Activated CD8-positive, alpha-beta T cell treated with anti-CD3 and anti-CD28 coated beads, Interleukin-2, amount 10 ng/mL, durations not matched to agents 7 days and 5 days (primary cell): Measurements from ENCODE around the gene ZDHHC24. TPM values are rescaled to one million over a fixed set of nuclear protein-coding genes. Genes with fewer than 3 reads are reported as not detected.

Experiments
- ATAC-seq: fragments of 150-1000 bp; cut with Tn5 transposase; one replicate; pipeline ENCODE4 v1.10.0; 2021; ENCODE audit warnings: moderate library complexity
- CTCF ChIA-PET: fragments of 350-600 bp; sonication (Branson Sonifier 250); formaldehyde crosslinking; loops from one replicate; lab custom pipeline; 2021; ENCODE audit warnings: antibody characterized with exemption; lab: Charles Lee
- POLR2A ChIA-PET: fragments of 350-600 bp; sonication (Branson Sonifier 250); formaldehyde crosslinking; loops from one replicate; lab custom pipeline; 2021; ENCODE audit warnings: antibody characterized with exemption; lab: Charles Lee
- DNase-seq: peaks from one replicate; pipeline ENCODE4 v3.0.0-alpha.2; 2020
- H3K27ac Mint-ChIP-seq: one replicate; pipeline ENCODE4 v1.8.0; 2021; ENCODE audit warnings: mild to moderate bottlenecking, mixed read lengths
- H3K27me3 Mint-ChIP-seq: one replicate; pipeline ENCODE4 v1.8.0; 2021; ENCODE audit warnings: low read depth, mixed read lengths
- H3K36me3 Mint-ChIP-seq: one replicate; pipeline ENCODE4 v1.8.0; 2021; ENCODE audit warnings: low read depth, mixed read lengths
- H3K4me1 Mint-ChIP-seq: one replicate; pipeline ENCODE4 v1.8.0; 2021; ENCODE audit warnings: low read depth, mixed read lengths
- H3K4me3 Mint-ChIP-seq: one replicate; pipeline ENCODE4 v1.8.0; 2021; ENCODE audit warnings: mild to moderate bottlenecking, mixed read lengths
- H3K9me3 Mint-ChIP-seq: one replicate; pipeline ENCODE4 v1.8.0; 2022; ENCODE audit warnings: mixed read lengths; ENCODE audit not compliant: insufficient read depth
- total RNA-seq, 2 experiments: library from RNA; stranded (reverse); gene quantifications; one replicate each; pipeline ENCODE4 v1.2.3, GENCODE V29; 2021

Gene ZDHHC24
- total RNA-seq, 2 experiments from 2014 or later: 15.5 to 15.9 TPM

GRCh38 chr11:66494458-66494857, 51.4 kb downstream of the ZDHHC24 start:
- ATAC-seq: no peak
- H3K4me1 Mint-ChIP-seq: no peaks in the 10 kb centered on the region
- no peaks in the 10 kb centered on the region for H3K27me3 Mint-ChIP-seq
- H3K27ac Mint-ChIP-seq: no peak overlapping the region
- POLR2A ChIA-PET: interaction anchor here (1.5 kb wide), 1 partner anchor 350 kb away, joined by 4 read pairs; no protein-coding TSS in a partner anchor
- DNase-seq: no peak
- H3K9me3 Mint-ChIP-seq: no peaks in the 10 kb centered on the region
- H3K4me3 Mint-ChIP-seq: no peak overlapping the region
- CTCF ChIA-PET: no interaction called here
- H3K36me3 Mint-ChIP-seq: peaks cover 28% of the 10 kb centered on the region

- Mint-ChIP-seq H3K4me1 (no peaks in the 10 kb centered on the region), H3K27ac (no peak overlapping the region), H3K27me3 (no peaks in the 10 kb centered on the region), H3K36me3 (peaks cover 25% of the 10 kb centered on the region), H3K9me3 (no peaks in the 10 kb centered on the region), H3K4me3 (no peak overlapping the region)
- no peak for DNase-seq
- ATAC-seq: no peak
- ChIA-PET CTCF (interaction anchor here (0.9 kb wide), 1 partner anchor 85 kb away, joined by 3 read pairs; no protein-coding TSS in a partner anchor), POLR2A (interaction anchor here (1.5 kb wide), 1 partner anchor 351 kb away, joined by 4 read pairs; no protein-coding TSS in a partner anchor)
These were observed 52.7 kb downstream of the ZDHHC24 start for GRCh38 chr11:66493130-66493529.

- no peaks in the 10 kb centered on the region for H3K9me3 Mint-ChIP-seq
- ATAC-seq: no peak
- POLR2A ChIA-PET: no interaction called here
These were observed 53.5 kb downstream of the ZDHHC24 start for GRCh38 chr11:66492161-66492865.

GRCh38 chr11:66491315-66491935, 54.4 kb downstream of the ZDHHC24 start:
- ATAC-seq (no peak), DNase-seq (no peak)
- no peaks in the 10 kb centered on the region for H3K9me3 Mint-ChIP-seq
- H3K4me3 Mint-ChIP-seq: no peak overlapping the region
- POLR2A ChIA-PET: interaction anchor here (0.6 kb wide), 1 partner anchor 158 kb away, joined by 3 read pairs; no protein-coding TSS in a partner anchor
- peaks cover 18% of the 10 kb centered on the region for H3K36me3 Mint-ChIP-seq
- H3K27ac Mint-ChIP-seq: no peak overlapping the region
- H3K4me1 Mint-ChIP-seq: no peaks in the 10 kb centered on the region
- no peaks in the 10 kb centered on the region for H3K27me3 Mint-ChIP-seq
- CTCF ChIA-PET: interaction anchor here (0.7 to 1.7 kb wide), 6 partner anchors 11 to 187 kb away, joined by 3 to 5 read pairs (median 4); partner anchors contain the start of gene DPP3

More at GRCh38 chr11:66492161-66492865, 53.5 kb downstream of the ZDHHC24 start:
- DNase-seq: no peak
- Mint-ChIP-seq H3K4me1 (no peaks in the 10 kb centered on the region), H3K27ac (no peak overlapping the region), H3K36me3 (peaks cover 22% of the 10 kb centered on the region), H3K4me3 (no peak overlapping the region), H3K27me3 (no peaks in the 10 kb centered on the region)
- CTCF ChIA-PET: interaction anchor here (1.2 kb wide), 2 partner anchors 13 to 186 kb away, joined by 4 to 5 read pairs; no protein-coding TSS in a partner anchor

GRCh38 chr11:66489636-66490035, 56.2 kb downstream of the ZDHHC24 start:
- no peak overlapping the region for H3K4me3 Mint-ChIP-seq
- H3K9me3 Mint-ChIP-seq: no peaks in the 10 kb centered on the region
- H3K36me3 Mint-ChIP-seq: peaks cover 14% of the 10 kb centered on the region
- no peak for ATAC-seq
- H3K27ac Mint-ChIP-seq: no peak overlapping the region
- H3K4me1 Mint-ChIP-seq: no peaks in the 10 kb centered on the region
- DNase-seq: no peak
- no peaks in the 10 kb centered on the region for H3K27me3 Mint-ChIP-seq
- POLR2A ChIA-PET: no interaction called here
- CTCF ChIA-PET: interaction anchor here (1.1 to 1.7 kb wide), 3 partner anchors 9 to 103 kb away, joined by 3 to 5 read pairs (median 4); partner anchors contain the start of gene DPP3

GRCh38 chr11:66488957-66489356, 56.9 kb downstream of the ZDHHC24 start:
- no peak overlapping the region for H3K27ac Mint-ChIP-seq
- ATAC-seq (no peak), DNase-seq (no peak)
- POLR2A ChIA-PET: no interaction called here
- H3K27me3 Mint-ChIP-seq: no peaks in the 10 kb centered on the region
- no peaks in the 10 kb centered on the region for H3K4me1 Mint-ChIP-seq
- peaks cover 14% of the 10 kb centered on the region for H3K36me3 Mint-ChIP-seq
- CTCF ChIA-PET: interaction anchor here (1.6 kb wide), 1 partner anchor 10 kb away, joined by 4 read pairs; no protein-coding TSS in a partner anchor
- no peak overlapping the region for H3K4me3 Mint-ChIP-seq
- H3K9me3 Mint-ChIP-seq: no peaks in the 10 kb centered on the region

GRCh38 chr11:66484806-66485380, 61.0 kb downstream of the ZDHHC24 start:
- ATAC-seq: no peak
- Mint-ChIP-seq H3K27ac (peak overlapping the region; percentile 52), H3K4me1 (peaks cover 15% of the 10 kb centered on the region), H3K4me3 (no peak overlapping the region), H3K27me3 (no peaks in the 10 kb centered on the region), H3K9me3 (no peaks in the 10 kb centered on the region), H3K36me3 (peaks cover 13% of the 10 kb centered on the region)
- POLR2A ChIA-PET: no interaction called here
- CTCF ChIA-PET: interaction anchor here (1.5 kb wide), 1 partner anchor 193 kb away, joined by 13 read pairs; the partner anchor contains the start of gene RBM4B
- DNase-seq: no peak

GRCh38 chr11:66480117-66480938, 65.5 kb downstream of the ZDHHC24 start, which contains the start of gene DPP3:
Gene DPP3 (plus strand): TSS chr11:66480434. CDS start chr11:66482201, 1,767 bp downstream.
- DNase-seq (peak; percentile 98), ATAC-seq (peak; percentile 98)
- Mint-ChIP-seq H3K4me3 (peak within 1 kb of the TSS; percentile 92), H3K27me3 (no peaks in the 10 kb centered on the region), H3K9me3 (no peaks in the 10 kb centered on the region), H3K27ac (peak within 1 kb of the TSS; percentile 91), H3K36me3 (peaks cover 7% of the 10 kb centered on the region), H3K4me1 (peaks cover 31% of the 10 kb centered on the region)
- ChIA-PET CTCF (interaction anchor here (0.6 to 2.7 kb wide), 16 partner anchors 9 to 198 kb away, joined by 3 to 20 read pairs (median 5); partner anchors contain the start of genes CCDC87, CCS, MRPL11 and PELI3), POLR2A (interaction anchor here (0.9 to 2.0 kb wide), 10 partner anchors 10 to 362 kb away, joined by 3 to 22 read pairs (median 6); partner anchors contain the start of genes BBS1, MRPL11, PELI3 and RBM4B)

- Mint-ChIP-seq H3K9me3 (no peaks in the 10 kb centered on the region), H3K27ac (peak overlapping the region; percentile 91), H3K4me1 (peaks cover 31% of the 10 kb centered on the region), H3K4me3 (peak overlapping the region; percentile 92), H3K27me3 (no peaks in the 10 kb centered on the region), H3K36me3 (peaks cover 6% of the 10 kb centered on the region)
- DNase-seq: no peak
- CTCF ChIA-PET: interaction anchor here (0.6 to 2.7 kb wide), 28 partner anchors 8 to 369 kb away, joined by 3 to 20 read pairs (median 4); partner anchors contain the start of genes BBS1, CCDC87, CCS and MRPL11
- POLR2A ChIA-PET: interaction anchor here (0.9 to 2.0 kb wide), 10 partner anchors 9 to 363 kb away, joined by 3 to 22 read pairs (median 6); partner anchors contain the start of genes BBS1, MRPL11, PELI3 and RBM4B
- ATAC-seq: no peak
These were observed 66.3 kb downstream of the ZDHHC24 start for GRCh38 chr11:66479394-66480116.
